ENCODE results near the gene METRNL. TPM values are rescaled to one million over a fixed set of nuclear protein-coding genes. Genes with fewer than 3 reads are reported as not detected.

METRNL gene
- total RNA-seq, 1 donor = 140 TPM

DNA sequence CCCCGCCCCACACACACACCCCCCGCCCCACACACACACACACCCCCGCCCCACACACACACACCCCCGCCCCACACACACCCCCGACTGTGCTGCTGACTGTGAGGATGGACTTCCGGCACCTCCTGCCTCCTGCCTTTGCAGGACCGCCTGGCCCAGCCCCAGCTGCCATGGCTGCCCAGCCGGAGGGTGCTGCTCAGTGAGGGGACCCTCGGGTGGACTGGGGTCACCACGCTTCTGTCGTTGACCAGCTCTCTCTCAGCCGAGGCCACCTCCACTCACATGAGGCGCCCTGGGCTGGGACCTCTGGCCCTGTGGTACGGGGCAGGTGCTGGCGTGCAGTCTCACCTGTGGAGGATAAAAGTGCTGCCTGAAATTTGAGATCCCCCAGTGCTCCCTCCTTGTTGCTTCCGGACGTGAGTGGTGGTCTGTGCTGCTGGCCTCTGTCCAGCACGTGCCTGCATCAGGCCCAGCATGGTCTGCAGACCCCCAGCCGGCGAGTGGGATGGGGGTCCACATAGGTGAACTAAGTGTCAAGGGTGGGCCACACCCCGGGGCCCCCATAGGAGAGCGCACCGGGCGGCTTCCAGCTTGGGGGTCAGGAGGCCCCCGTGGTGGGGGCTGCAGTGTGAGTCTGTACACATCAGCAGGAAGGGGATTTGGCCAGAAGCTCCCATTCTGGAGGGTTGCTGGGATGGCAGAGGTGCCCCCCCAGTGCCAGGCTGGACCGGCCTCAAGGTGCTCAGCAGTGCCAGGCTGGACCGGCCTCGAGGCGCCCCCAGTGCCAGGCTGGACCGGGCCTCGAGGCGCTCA lies 11.2 kb downstream of the METRNL start:
- no peaks in the 10 kb centered on the region for H3K9me3 ChIP-seq (ENCODE audit: low read depth, low read length)
- no peak overlapping the region for H3K4me2 ChIP-seq (ENCODE audit: insufficient read depth, low read length)
- peaks cover 83% of the 10 kb centered on the region for H4K20me1 ChIP-seq (ENCODE audit: insufficient read depth, low read length)
- H3K27ac ChIP-seq (ENCODE audit: low read depth, low read length) = peak overlapping the region; percentile 33
- H3K4me1 ChIP-seq (ENCODE audit: insufficient read depth, low read length) = peaks cover 5% of the 10 kb centered on the region
- H3K4me3 ChIP-seq (ENCODE audit: insufficient read depth, low read length) = no peak overlapping the region
- no peak for DNase-seq (ENCODE audit: insufficient read length, low spot score, missing footprints)
- H3K27me3 ChIP-seq (ENCODE audit: insufficient read depth, low read length) = no peaks in the 10 kb centered on the region
- no peak overlapping the region for H2AFZ ChIP-seq (ENCODE audit: low read length)
- TF ChIP-seq, protein P1, sequence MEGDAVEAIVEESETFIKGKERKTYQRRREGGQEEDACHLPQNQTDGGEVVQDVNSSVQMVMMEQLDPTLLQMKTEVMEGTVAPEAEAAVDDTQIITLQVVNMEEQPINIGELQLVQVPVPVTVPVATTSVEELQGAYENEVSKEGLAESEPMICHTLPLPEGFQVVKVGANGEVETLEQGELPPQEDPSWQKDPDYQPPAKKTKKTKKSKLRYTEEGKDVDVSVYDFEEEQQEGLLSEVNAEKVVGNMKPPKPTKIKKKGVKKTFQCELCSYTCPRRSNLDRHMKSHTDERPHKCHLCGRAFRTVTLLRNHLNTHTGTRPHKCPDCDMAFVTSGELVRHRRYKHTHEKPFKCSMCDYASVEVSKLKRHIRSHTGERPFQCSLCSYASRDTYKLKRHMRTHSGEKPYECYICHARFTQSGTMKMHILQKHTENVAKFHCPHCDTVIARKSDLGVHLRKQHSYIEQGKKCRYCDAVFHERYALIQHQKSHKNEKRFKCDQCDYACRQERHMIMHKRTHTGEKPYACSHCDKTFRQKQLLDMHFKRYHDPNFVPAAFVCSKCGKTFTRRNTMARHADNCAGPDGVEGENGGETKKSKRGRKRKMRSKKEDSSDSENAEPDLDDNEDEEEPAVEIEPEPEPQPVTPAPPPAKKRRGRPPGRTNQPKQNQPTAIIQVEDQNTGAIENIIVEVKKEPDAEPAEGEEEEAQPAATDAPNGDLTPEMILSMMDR (IDR thresholded peaks at IDR 0.05; ENCODE audit: extremely low read depth, low read depth, low read length) = no peak
- peaks cover 96% of the 10 kb centered on the region for H3K79me2 ChIP-seq (ENCODE audit: insufficient read depth, low read length)
- peaks cover 68% of the 10 kb centered on the region for H3K36me3 ChIP-seq (ENCODE audit: insufficient read depth, low read length)

DNA sequence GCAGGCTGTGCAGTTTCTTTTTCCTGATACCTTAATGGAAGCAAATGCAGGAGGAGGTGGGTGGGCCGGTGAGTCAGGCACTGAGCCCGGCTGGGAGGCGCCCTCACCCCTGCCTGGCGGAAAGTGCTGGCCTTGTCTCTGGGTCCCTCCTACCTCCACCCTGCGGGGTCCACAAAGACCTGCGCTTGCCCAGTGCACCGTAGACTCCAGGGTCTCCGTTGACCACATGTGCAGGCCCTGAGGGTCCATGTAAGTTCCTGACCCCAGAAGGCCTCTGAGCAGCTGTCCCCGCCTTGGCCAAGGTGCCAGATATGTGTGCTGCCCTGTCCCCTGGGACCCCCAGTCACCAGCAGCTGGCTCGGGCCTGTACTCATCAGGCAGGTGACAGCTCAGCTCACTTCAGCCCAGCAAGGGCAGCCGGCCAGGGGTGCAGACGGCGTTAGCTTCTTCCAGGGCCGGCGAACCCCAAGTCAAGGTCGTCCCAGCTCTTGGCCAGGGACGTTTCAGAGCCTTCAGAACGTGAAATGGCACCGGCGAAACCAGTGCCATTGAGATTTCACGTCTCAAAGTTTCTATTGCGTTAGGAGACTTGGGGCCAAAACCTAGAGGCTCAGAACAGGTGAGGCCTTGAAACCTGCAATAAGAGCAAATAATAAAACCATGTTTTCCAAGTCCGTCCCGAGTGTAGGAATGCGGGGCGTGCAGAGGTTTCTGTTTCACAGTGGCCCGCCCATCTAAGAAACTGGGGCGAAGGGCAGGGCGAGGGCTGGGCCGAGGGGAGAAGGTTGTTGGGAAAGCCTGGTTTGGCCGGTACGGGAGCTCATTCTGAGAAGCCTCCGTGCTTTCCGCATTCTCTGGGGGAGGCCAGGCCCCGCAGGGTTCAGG lies 12.1 kb downstream of the METRNL start:
- H4K20me1 ChIP-seq (ENCODE audit: insufficient read depth, low read length) = peaks cover 83% of the 10 kb centered on the region
- H3K9me3 ChIP-seq (ENCODE audit: low read depth, low read length) = no peaks in the 10 kb centered on the region
- no peaks in the 10 kb centered on the region for H3K27me3 ChIP-seq (ENCODE audit: insufficient read depth, low read length)
- no peak overlapping the region for H3K27ac ChIP-seq (ENCODE audit: low read depth, low read length)
- no peaks in the 10 kb centered on the region for H3K4me1 ChIP-seq (ENCODE audit: insufficient read depth, low read length)
- peaks cover 96% of the 10 kb centered on the region for H3K79me2 ChIP-seq (ENCODE audit: insufficient read depth, low read length)
- TF ChIP-seq, protein P1 (IDR thresholded peaks at IDR 0.05; ENCODE audit: extremely low read depth, low read depth, low read length) = no peak
- DNase-seq (ENCODE audit: insufficient read length, low spot score, missing footprints) = no peak
- no peak overlapping the region for H3K4me2 ChIP-seq (ENCODE audit: insufficient read depth, low read length)
- no peak overlapping the region for H2AFZ ChIP-seq (ENCODE audit: low read length)
- H3K4me3 ChIP-seq (ENCODE audit: insufficient read depth, low read length) = no peak overlapping the region
- peaks cover 68% of the 10 kb centered on the region for H3K36me3 ChIP-seq (ENCODE audit: insufficient read depth, low read length)

DNA sequence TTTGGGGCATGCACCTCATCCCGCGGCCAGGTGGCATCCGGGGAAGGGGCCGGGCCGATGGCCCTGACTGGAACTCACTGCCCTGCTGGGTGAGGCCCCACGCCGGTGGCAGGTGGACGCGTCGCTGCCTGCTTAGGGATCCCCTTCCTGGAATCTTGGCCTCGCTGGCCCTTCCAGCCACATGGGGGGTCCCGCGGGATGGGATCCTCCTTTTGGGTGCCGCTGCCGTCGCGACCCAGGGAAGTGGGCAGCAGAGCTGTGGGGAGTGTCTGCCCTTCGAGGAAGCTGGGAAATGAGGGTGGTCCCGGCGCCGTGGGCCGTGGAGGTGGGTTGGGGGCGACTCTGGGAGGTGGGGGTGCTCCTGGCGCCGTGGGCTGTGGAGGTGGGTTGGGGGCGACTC lies 12.8 kb downstream of the METRNL start:
- Histone ChIP-seq H3K27me3 (ENCODE audit: insufficient read depth, low read length) (no peaks in the 10 kb centered on the region), H3K27ac (ENCODE audit: low read depth, low read length) (no peak overlapping the region), H3K79me2 (ENCODE audit: insufficient read depth, low read length) (peaks cover 96% of the 10 kb centered on the region), H3K4me2 (ENCODE audit: insufficient read depth, low read length) (no peak overlapping the region), H4K20me1 (ENCODE audit: insufficient read depth, low read length) (peaks cover 83% of the 10 kb centered on the region), H3K4me3 (ENCODE audit: insufficient read depth, low read length) (no peak overlapping the region), H3K36me3 (ENCODE audit: insufficient read depth, low read length) (peaks cover 69% of the 10 kb centered on the region), H3K9me3 (ENCODE audit: low read depth, low read length) (no peaks in the 10 kb centered on the region), H3K4me1 (ENCODE audit: insufficient read depth, low read length) (no peaks in the 10 kb centered on the region), H2AFZ (ENCODE audit: low read length) (no peak overlapping the region)
- TF ChIP-seq, protein P1 (IDR thresholded peaks at IDR 0.05; ENCODE audit: extremely low read depth, low read depth, low read length) = no peak
- no peak for DNase-seq (ENCODE audit: insufficient read length, low spot score, missing footprints)

DNA sequence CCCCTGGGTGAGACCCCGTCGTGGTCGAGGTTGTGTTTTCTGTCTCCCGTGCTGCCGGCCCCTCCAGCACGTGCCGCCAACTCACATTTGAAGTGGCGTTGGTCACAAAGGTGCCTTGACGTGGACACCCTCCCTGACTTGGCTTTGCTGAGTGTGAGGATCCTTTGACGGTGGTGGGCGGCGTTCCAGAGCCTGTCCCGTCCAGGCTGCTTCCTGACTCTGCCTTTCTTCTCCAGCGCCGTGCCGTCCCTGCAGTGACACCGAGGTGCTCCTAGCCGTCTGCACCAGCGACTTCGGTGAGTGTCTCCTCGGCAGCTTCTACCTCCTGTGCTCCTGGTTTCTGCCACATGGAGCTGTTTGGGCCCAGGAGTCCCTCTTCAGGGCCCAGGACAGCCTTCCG lies 13.5 kb downstream of the METRNL start:
- H2AFZ ChIP-seq (ENCODE audit: low read length) = no peak overlapping the region
- no peaks in the 10 kb centered on the region for H3K9me3 ChIP-seq (ENCODE audit: low read depth, low read length)
- H3K36me3 ChIP-seq (ENCODE audit: insufficient read depth, low read length) = peaks cover 64% of the 10 kb centered on the region
- TF ChIP-seq, protein P1 (IDR thresholded peaks at IDR 0.05; ENCODE audit: extremely low read depth, low read depth, low read length) = no peak
- peaks cover 93% of the 10 kb centered on the region for H3K79me2 ChIP-seq (ENCODE audit: insufficient read depth, low read length)
- H3K27me3 ChIP-seq (ENCODE audit: insufficient read depth, low read length) = no peaks in the 10 kb centered on the region
- no peak overlapping the region for H3K4me2 ChIP-seq (ENCODE audit: insufficient read depth, low read length)
- H4K20me1 ChIP-seq (ENCODE audit: insufficient read depth, low read length) = peaks cover 76% of the 10 kb centered on the region
- no peak overlapping the region for H3K4me3 ChIP-seq (ENCODE audit: insufficient read depth, low read length)
- no peaks in the 10 kb centered on the region for H3K4me1 ChIP-seq (ENCODE audit: insufficient read depth, low read length)
- no peak overlapping the region for H3K27ac ChIP-seq (ENCODE audit: low read depth, low read length)
- DNase-seq (ENCODE audit: insufficient read length, low spot score, missing footprints) = no peak

Measured in osteoblast (primary cell).